GM19467 (cell line): ENCODE results near the gene CAMK1.

Experiments
- ATAC-seq: cut with Tn5 transposase; IDR thresholded peaks from one replicate; pipeline ENCODE4 v1.9.1; 2021; ENCODE audit warnings: mild to moderate bottlenecking, moderate library complexity; ENCODE audit not compliant: unreplicated experiment

The CAMK1 gene

DNA sequence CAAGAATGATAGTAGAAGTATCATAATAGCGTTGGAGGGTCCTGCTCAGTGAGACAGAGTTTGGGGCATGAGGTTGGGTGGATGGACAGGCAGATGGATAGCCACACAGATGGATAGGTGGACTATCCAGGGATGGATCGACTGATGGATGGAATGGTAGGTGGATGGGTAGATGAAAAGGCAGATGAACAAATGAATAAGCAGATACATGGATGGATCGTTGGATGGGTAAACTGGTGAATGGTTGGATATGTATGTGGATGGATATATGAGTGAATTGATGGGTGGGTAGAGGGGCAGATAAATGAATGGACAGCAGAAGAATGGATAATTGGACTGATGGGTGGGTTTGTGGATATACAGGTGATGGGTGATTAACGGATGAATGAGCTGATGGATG, 56.6 kb downstream of the CAMK1 start:
- no peak for ATAC-seq

GRCh38 chr3:9712415-9712814, 57.3 kb downstream of the CAMK1 start:
- ATAC-seq: no peak

DNA sequence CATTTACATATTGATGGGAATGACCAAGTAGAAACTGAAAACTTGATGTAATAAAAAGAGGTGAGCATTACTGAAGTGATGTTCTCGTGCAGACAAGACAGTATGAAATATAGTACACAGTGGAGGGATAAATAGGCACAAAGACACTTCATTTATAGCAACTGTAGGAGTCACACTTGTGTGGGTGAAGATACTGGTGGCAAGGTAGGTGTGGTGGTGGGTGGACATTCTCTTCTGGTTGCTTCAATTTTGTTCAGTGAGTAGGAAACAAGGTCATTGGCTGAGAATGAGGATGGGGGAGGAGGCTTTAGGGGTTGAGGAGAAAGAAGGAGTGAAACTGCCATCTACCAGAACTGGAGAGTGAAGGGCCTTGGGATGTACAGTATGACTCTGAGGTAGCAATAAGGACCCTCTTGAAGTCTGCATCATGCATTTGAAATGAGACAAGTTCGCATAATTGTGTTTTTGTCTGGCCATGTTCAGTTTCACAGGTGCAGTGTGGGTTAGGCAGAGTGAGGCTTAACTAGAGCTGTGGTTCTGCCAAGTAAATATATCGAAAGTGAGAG, 59.5 kb downstream of the CAMK1 start:
- no peak for ATAC-seq
